ENCODE measurements around the gene DDX27.
A peak's percentile ranks its signal among the peaks of the same experiment; 100 is the strongest.

Gene DDX27

DNA sequence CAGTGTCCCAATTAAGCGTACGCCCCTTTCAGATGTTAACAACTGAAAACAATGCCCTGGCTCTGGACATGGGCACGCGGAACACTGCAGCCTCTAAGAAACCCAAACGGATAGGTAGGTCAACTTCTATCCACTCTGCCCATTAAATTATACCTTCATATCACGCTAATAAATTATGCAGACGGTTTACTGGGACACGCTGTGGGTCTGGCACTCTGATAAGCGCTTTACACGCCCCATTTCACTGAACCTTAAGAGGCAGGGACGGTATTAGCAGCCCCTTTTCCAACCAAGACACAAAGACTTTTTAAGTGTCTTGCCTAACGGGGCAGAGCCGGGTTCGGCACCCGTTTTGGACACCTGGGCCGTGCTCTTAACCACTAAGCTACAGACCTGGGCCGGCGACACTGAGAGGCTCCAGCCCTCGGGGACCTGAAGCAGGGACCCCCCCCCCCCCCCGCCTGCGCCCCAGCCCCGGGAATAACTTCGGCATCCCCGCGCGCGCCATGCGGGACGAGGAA, 31.8 kb upstream of the DDX27 start:
- TF ChIP-seq REST (IDR thresholded peaks at IDR 0.05; ENCODE audit: insufficient read depth in 1 of 2, low read depth in 2 of 2, low read length in 2 of 2) (no peak), FOXP2 (optimal IDR thresholded peaks at IDR 0.05; ENCODE audit: borderline replicate concordance, extremely low read depth, extremely low read length, insufficient read depth) (no peak), TAF1 (IDR thresholded peaks at IDR 0.05; ENCODE audit: borderline replicate concordance, insufficient read depth, low read length) (no peak), POLR2AphosphoS5 (IDR thresholded peaks at IDR 0.05; ENCODE audit: low read depth, low read length) (no peak), SIN3A (IDR thresholded peaks at IDR 0.05; ENCODE audit: borderline replicate concordance, insufficient read depth, low read length) (no peak)

DNA sequence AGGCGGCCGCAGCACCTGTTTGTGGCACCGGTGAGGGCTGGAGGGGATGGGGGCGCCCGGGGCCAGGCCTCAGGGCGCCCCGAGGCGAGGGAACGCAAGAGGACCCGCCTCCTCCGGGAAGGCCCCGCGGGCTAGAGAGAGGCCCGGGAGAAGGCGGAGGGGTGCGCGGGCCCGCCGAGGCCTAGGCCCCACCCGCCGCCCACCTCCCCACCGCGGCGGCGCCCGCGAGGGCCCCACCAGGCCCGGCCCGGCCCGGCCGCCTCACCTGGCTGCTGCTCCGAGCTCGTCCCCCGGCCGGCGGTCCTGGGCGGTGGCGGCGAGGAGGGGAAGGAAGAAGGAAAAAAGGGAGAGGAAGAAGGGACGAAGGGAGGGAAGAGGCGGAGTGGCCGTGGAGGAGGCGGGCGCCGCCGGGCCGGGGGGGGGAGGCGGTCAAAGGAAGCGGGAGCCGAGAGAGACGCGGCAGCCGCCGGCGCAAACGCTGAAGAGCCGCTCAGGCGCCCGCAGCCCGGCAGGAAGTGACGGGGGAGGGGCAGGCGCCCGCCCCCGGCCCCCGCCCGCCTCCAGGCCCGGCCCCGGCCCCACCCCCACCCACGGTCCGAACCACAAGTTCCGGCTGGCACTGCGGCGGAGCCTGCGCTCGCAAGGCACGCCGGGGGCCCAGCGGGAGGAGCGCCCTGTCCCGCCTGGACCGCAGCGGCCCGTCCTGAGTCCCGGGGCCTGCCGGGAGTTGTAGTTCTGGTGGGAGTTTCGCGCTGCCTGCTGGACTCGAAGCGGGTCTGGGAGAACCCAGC, 31.2 kb upstream of the DDX27 start, which contains the start of gene STAU1:
Gene STAU1, minus strand, starts transcription at position 484 of the 791 bp plus-strand sequence. CDS start 22,133 bp downstream, outside the sequence.
- TF ChIP-seq SIN3A (IDR thresholded peaks at IDR 0.05; ENCODE audit: borderline replicate concordance, insufficient read depth, low read length) = no peak; the same call in 1 of the 2 replicates
- no peak; the same call in 1 of the 2 replicates for TF ChIP-seq TAF1 (IDR thresholded peaks at IDR 0.05; ENCODE audit: borderline replicate concordance, insufficient read depth, low read length)
- TF ChIP-seq FOXP2 (optimal IDR thresholded peaks at IDR 0.05; ENCODE audit: borderline replicate concordance, extremely low read depth, extremely low read length, insufficient read depth) = peak; percentile 62
- TF ChIP-seq REST (IDR thresholded peaks at IDR 0.05; ENCODE audit: insufficient read depth in 1 of 2, low read depth in 2 of 2, low read length in 2 of 2) = no peak
- TF ChIP-seq POLR2AphosphoS5 (IDR thresholded peaks at IDR 0.05; ENCODE audit: low read depth, low read length) = peak; percentile 71

GRCh38 chr20:49199729-49200293, 19.4 kb upstream of the DDX27 start:
- TF ChIP-seq SIN3A (IDR thresholded peaks at IDR 0.05; ENCODE audit: borderline replicate concordance, insufficient read depth, low read length) (no peak), FOXP2 (optimal IDR thresholded peaks at IDR 0.05; ENCODE audit: borderline replicate concordance, extremely low read depth, extremely low read length, insufficient read depth) (no peak), REST (IDR thresholded peaks at IDR 0.05; ENCODE audit: insufficient read depth in 1 of 2, low read depth in 2 of 2, low read length in 2 of 2) (no peak), POLR2AphosphoS5 (IDR thresholded peaks at IDR 0.05; ENCODE audit: low read depth, low read length) (no peak), TAF1 (IDR thresholded peaks at IDR 0.05; ENCODE audit: borderline replicate concordance, insufficient read depth, low read length) (no peak)

GRCh38 chr20:49203011-49203410, 16.2 kb upstream of the DDX27 start:
- no peak for TF ChIP-seq FOXP2 (optimal IDR thresholded peaks at IDR 0.05; ENCODE audit: borderline replicate concordance, extremely low read depth, extremely low read length, insufficient read depth)
- TF ChIP-seq TAF1 (IDR thresholded peaks at IDR 0.05; ENCODE audit: borderline replicate concordance, insufficient read depth, low read length) = no peak
- TF ChIP-seq REST (IDR thresholded peaks at IDR 0.05; ENCODE audit: insufficient read depth in 1 of 2, low read depth in 2 of 2, low read length in 2 of 2) = no peak
- no peak for TF ChIP-seq SIN3A (IDR thresholded peaks at IDR 0.05; ENCODE audit: borderline replicate concordance, insufficient read depth, low read length)

Data from PFSK-1 (cell line).